Measurements from ENCODE around the gene LAGE3.

LAGE3 gene

DNA sequence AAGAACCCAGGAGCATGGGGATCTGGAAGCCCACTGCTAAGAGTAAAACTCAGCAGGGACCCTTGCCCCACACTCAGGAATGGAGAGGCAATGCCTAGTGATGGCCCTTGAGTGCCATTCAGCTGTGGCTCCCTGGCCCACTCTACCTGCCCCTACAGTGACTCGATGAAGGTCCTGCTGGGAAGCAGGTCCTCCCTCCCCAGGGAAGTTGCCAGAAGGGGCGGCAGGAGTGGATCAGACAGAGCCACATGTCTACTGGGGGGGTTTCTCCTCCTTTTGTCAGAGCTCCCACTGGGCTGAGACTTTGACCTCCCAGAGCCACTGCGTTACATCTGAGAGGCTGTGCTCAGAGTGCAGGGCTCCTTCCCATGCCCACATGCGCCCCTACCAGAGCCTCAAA lies 10.1 kb upstream of the LAGE3 start:
- TF ChIP-seq, protein P1, sequence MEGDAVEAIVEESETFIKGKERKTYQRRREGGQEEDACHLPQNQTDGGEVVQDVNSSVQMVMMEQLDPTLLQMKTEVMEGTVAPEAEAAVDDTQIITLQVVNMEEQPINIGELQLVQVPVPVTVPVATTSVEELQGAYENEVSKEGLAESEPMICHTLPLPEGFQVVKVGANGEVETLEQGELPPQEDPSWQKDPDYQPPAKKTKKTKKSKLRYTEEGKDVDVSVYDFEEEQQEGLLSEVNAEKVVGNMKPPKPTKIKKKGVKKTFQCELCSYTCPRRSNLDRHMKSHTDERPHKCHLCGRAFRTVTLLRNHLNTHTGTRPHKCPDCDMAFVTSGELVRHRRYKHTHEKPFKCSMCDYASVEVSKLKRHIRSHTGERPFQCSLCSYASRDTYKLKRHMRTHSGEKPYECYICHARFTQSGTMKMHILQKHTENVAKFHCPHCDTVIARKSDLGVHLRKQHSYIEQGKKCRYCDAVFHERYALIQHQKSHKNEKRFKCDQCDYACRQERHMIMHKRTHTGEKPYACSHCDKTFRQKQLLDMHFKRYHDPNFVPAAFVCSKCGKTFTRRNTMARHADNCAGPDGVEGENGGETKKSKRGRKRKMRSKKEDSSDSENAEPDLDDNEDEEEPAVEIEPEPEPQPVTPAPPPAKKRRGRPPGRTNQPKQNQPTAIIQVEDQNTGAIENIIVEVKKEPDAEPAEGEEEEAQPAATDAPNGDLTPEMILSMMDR (IDR thresholded peaks at IDR 0.05; ENCODE audit: low read depth, low read length) = no peak
- H3K4me3 ChIP-seq (replicated peaks in 1 of 2; ENCODE audit: low read depth in 2 of 2, low read length in 2 of 2) = peak overlapping the region in 1 of 2 donors; percentile 58
- no peak for DNase-seq (ENCODE audit: low read depth in 2 of 2)

DNA sequence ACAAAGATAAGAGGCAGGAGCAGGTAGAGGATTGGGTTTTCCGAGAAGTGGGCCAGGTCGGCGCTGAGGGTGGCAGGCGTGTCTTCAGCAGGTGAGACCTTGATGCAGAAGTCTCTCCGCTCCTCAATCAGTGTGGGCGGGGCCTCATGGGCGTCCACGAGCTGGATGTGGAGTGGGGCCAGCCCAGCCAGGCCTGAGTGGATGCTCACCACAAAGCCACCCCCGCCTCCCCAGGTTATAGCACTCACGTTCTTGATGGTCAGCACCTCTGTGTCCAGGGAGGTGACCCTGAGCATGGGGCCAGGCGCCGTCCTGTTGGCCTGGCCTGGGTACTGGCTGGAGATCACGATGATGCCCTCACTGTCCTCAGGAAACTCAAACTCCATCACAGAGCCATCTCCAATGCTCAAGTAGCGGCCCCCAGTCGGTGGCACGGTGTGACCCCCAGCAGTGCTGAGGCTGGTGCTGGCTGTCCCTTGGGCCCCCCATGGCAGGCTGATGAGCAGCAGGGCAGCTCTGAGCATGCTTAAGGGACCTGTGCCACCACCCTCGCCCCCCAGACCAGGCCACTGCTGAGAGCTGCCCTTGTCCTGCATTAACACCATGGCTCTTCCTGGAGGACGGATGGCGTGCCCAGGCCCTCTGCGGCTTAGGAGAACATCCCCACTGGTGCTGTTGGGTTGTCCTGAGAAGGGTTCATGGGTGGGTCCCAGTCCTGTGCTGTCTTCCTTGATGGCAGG lies 9.4 kb upstream of the LAGE3 start:
- TF ChIP-seq, protein P1 (IDR thresholded peaks at IDR 0.05; ENCODE audit: low read depth, low read length) = no peak

DNA sequence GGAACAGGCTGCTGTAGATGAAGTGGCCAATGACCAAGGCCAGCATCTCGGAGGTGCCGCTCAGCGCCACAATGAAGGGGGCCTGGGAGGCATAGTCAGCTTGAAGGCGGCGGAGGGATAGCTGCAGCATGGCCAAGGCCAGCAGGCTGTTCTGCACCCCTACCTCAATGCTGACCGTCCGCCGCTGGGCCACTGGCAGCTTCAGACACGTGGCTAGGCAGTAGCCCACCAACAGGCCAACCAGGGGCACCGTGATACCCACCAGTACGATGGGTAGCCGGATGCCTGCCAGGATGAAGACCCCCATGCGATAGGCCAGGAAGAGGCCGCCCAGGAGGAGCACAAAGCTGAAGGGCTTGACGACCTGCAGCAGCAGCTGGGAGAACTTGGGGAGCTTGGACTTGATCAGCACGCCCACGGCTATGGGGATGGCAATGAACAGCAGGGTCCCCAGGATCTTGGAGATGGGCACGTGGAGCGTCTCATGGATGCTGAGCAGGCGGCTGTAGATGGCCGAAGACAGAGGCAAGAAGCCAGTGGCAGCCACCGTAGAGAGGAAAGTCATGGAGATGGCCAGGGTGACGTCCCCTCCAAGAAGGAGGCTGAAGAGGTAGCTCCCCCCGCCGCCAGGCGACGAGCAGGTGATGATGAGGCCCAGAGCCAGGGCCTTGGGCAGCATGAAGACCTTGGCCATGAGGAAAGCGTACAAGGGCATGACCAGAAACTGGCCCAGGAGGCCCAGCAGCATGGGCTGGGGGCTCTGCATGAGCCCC lies 8.6 kb upstream of the LAGE3 start:
- TF ChIP-seq, protein P1 (IDR thresholded peaks at IDR 0.05; ENCODE audit: low read depth, low read length) = no peak
- no peak for DNase-seq (ENCODE audit: low read depth in 2 of 2)
- no peak overlapping the region for H3K4me3 ChIP-seq (replicated peaks in 1 of 2; ENCODE audit: low read depth in 2 of 2, low read length in 2 of 2)

More for the DNA sequence above, 9.4 kb upstream of the LAGE3 start:
- H3K4me3 ChIP-seq (replicated peaks in 1 of 2; ENCODE audit: low read depth in 2 of 2, low read length in 2 of 2) = no peak overlapping the region
- no peak for DNase-seq (ENCODE audit: low read depth in 2 of 2)

DNA sequence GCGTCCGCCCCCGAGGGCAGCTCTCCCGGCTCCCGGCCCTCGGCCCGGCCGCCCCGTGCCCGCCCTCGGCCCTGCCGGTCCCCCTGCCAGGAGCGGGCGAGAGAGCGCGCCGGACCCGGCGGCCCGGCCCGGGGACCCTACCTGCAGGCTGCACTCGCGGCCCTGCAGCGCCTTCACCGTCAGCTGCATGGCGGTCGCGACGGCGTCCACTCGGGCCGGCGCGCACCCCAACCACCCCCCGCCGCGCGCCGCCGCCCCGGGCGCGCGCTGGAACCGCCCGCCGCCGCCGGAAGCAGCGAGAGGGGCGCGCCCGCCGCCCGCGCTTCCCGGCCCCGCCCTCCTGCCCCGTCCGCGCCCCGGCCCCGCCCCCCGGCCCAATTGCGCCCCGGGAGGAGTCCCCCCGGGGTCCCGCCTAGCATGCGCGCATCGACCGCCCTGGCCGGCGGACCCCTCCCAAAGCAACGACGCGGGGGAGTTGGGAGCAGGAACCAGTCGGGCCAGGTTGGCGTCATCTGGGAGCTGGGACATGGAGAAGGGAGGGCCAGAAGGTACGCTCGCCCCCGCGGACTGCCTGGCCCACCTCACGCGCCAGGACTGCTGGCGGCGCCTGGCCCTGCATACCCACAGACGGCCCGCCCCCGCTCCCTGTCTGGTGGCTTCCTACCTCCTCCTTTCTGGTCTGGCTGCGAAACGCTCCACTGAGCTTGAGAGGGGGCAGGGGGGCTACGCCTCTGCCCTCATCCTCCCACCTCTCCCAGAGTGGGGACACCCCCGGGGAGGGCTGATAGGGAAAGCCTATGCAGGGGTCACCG lies 7.5 kb upstream of the LAGE3 start, which contains the start of gene UBL4A:
Gene UBL4A (minus strand): TSS at position 220 of the 812 bp plus-strand sequence. CDS start 31 bp downstream, at position 189.
- peak within 1 kb of the TSS; percentile 60 to 64 for H3K4me3 ChIP-seq (replicated peaks in 1 of 2; ENCODE audit: low read depth in 2 of 2, low read length in 2 of 2)
- peak; percentile 36 to 67 for DNase-seq (ENCODE audit: low read depth in 2 of 2)
- TF ChIP-seq, protein P1 (IDR thresholded peaks at IDR 0.05; ENCODE audit: low read depth, low read length) = no peak

DNA sequence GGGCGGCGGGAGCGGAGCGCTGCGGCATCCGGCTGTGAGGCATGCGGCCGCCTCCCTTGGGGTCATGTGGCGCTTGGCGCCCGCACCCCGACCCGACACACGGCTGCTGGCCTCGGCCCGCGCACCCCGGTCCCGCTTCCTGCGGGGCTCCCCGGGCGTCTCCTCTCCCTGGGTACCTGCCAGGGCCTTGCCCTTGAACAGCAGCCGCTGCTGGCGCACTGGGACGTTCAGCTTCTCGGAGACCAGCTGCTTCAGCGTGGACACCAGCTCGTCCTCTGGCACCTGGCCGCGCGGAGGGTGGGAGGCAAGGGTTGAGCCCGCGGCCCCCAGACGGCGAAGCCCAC lies 6.9 kb upstream of the LAGE3 start:
- DNase-seq (ENCODE audit: low read depth in 2 of 2) = peak in 1 of 2 donors; percentile 7
- TF ChIP-seq, protein P1 (IDR thresholded peaks at IDR 0.05; ENCODE audit: low read depth, low read length) = no peak
- peak overlapping the region; percentile 60 to 64 for H3K4me3 ChIP-seq (replicated peaks in 1 of 2; ENCODE audit: low read depth in 2 of 2, low read length in 2 of 2)
